GM19455 (cell line): Measurements from ENCODE around the gene CNIH1.
"Not testable (repeated sequence)": the region's sequence is repeated elsewhere in the genome, so short reads cannot be mapped to it uniquely, and the experiment has no call there.

Experiments
- ATAC-seq: cut with Tn5 transposase; IDR thresholded peaks from one replicate; pipeline ENCODE4 v1.9.1; 2021; ENCODE audit not compliant: unreplicated experiment

Gene CNIH1

GRCh38 chr14:54470701-54471100 is 29.5 kb upstream of the CNIH1 start:
- ATAC-seq: no peak

- ATAC-seq: no peak
Measured at GRCh38 chr14:54467280-54467679, 26.1 kb upstream of the CNIH1 start.

GRCh38 chr14:54465654-54466053 is 24.5 kb upstream of the CNIH1 start:
- no peak for ATAC-seq

GRCh38 chr14:54462048-54462447 is 20.9 kb upstream of the CNIH1 start:
- ATAC-seq: no peak

- ATAC-seq: no peak
Measured at GRCh38 chr14:54459106-54459505, 17.9 kb upstream of the CNIH1 start.

- not testable (repeated sequence) for ATAC-seq
Measured at GRCh38 chr14:54458536-54458935, 17.4 kb upstream of the CNIH1 start.

GRCh38 chr14:54457609-54457996 is 16.4 kb upstream of the CNIH1 start:
- no peak for ATAC-seq

- ATAC-seq: not testable (repeated sequence)
Measured at GRCh38 chr14:54456820-54457608, 15.8 kb upstream of the CNIH1 start.

- no peak for ATAC-seq
Measured at GRCh38 chr14:54455363-54455762, 14.2 kb upstream of the CNIH1 start.

- not testable (repeated sequence) for ATAC-seq
Measured at GRCh38 chr14:54453990-54454389, 12.8 kb upstream of the CNIH1 start.

- no peak for ATAC-seq
Measured at GRCh38 chr14:54453252-54453651, 12.1 kb upstream of the CNIH1 start.

- ATAC-seq: no peak
Measured at GRCh38 chr14:54451961-54452360, 10.8 kb upstream of the CNIH1 start.

GRCh38 chr14:54451121-54451601 is 10.0 kb upstream of the CNIH1 start:
- ATAC-seq: no peak

- no peak for ATAC-seq
Measured at GRCh38 chr14:54450535-54450934, 9.4 kb upstream of the CNIH1 start.

- ATAC-seq: no peak
Measured at GRCh38 chr14:54447231-54447692, 6.1 kb upstream of the CNIH1 start.

- ATAC-seq: no peak
Measured at GRCh38 chr14:54446161-54446693, 5.1 kb upstream of the CNIH1 start.

GRCh38 chr14:54444681-54445080 is 3.5 kb upstream of the CNIH1 start:
- ATAC-seq: no peak

GRCh38 chr14:54443981-54444380 is 2.8 kb upstream of the CNIH1 start:
- ATAC-seq: no peak

GRCh38 chr14:54442961-54443360 is 1.8 kb upstream of the CNIH1 start:
- not testable (repeated sequence) for ATAC-seq

- ATAC-seq: no peak
Measured at GRCh38 chr14:54440476-54440872, 700 bp downstream of the CNIH1 start.

- ATAC-seq: no peak
Measured at GRCh38 chr14:54440037-54440436, 1.1 kb downstream of the CNIH1 start.

GRCh38 chr14:54438703-54439102 is 2.5 kb downstream of the CNIH1 start:
- ATAC-seq: no peak
